Mucosa of descending colon (tissue), 3 donors: ENCODE data around the gene PORCN. TPM values are rescaled to one million over a fixed set of nuclear protein-coding genes. Genes with fewer than 3 reads are reported as not detected.

ENCODE experiments used
- ATAC-seq: fragments of 200-7000 bp; cut with Tn5 transposase; one replicate; pipeline ENCODE4 v1.9.1; 2020; ENCODE audit warnings: mild to moderate bottlenecking, moderate library complexity
- DNase-seq, 3 donors: peaks; one replicate each; pipeline ENCODE4 v3.0.0-alpha.2; 2020
- H3K36me3 ChIP-seq: fragments of 200-600 bp; one replicate; pipeline ENCODE4 v1.8.0; 2021; ENCODE audit warnings: low read depth, mild to moderate bottlenecking
- H3K4me1 ChIP-seq: fragments of 200-600 bp; one replicate; pipeline ENCODE4 v1.8.0; 2021; ENCODE audit warnings: low read depth, mild to moderate bottlenecking
- H3K4me3 ChIP-seq: fragments of 200-600 bp; one replicate; pipeline ENCODE4 v1.8.0; 2021; ENCODE audit warnings: mild to moderate bottlenecking
- H3K9me3 ChIP-seq: fragments of 200-600 bp; one replicate; pipeline ENCODE4 v1.8.0; 2021; ENCODE audit warnings: mild to moderate bottlenecking
- CTCF ChIP-seq: fragments of 200-600 bp; IDR thresholded peaks from one replicate; pipeline ENCODE4 v1.8.0; 2022; ENCODE audit warnings: antibody characterized with exemption, mild to moderate bottlenecking
- intact Hi-C, 2 donors: fragments of 100-400 bp; cut with DNase I in 1 of 2; cut with micrococcal nuclease in 1 of 2; formaldehyde crosslinking; loops; one replicate each; pipeline versions ENCODE4 v1.11.0 to v1.11.1; 2022; cut with DNase I, micrococcal nuclease
- total RNA-seq, 3 donors: library from RNA; stranded (reverse); fragmentation: NEBNext Ultra II Directional in 2 of 3; extraction: Animal tissue kit (Norgen Biotek cat#: 25700) in 2 of 3; gene quantifications; one replicate each; pipeline versions ENCODE4 v1.2.1 to v1.2.4, GENCODE V29; 2021 to 2023
- donor health status: DM: no; HTN: no; CAD: no; lungs with moderate emphysema.
- donor health status: DM: no; HTN: no; CAD: no.
- donor health status: DM: no; HTN: yes; CAD: no.

The PORCN gene
- total RNA-seq, 3 donors from 2014 or later = 3.9 to 9.2 (median 6.3) TPM

- no peak overlapping the region for H3K4me3 ChIP-seq
- H3K36me3 ChIP-seq = no peaks in the 10 kb centered on the region
- no peak for TF ChIP-seq CTCF
- intact Hi-C loops = no loop called here
- no peaks in the 10 kb centered on the region for H3K9me3 ChIP-seq
- DNase-seq = no peak
- ATAC-seq = no peak
- no peaks in the 10 kb centered on the region for H3K4me1 ChIP-seq
These were observed 827 bp downstream of the PORCN start for GRCh38 chrX:48509619-48510018.

GRCh38 chrX:48511560-48511959 lies 2.8 kb downstream of the PORCN start:
- no peak for TF ChIP-seq CTCF
- peak in 2 of 3 donors; percentile 39 to 44 for DNase-seq
- Histone ChIP-seq H3K36me3 (no peaks in the 10 kb centered on the region), H3K4me3 (no peak overlapping the region), H3K9me3 (no peaks in the 10 kb centered on the region), H3K4me1 (no peaks in the 10 kb centered on the region)
- intact Hi-C loops = no loop called here
- peak; percentile 25 for ATAC-seq

- intact Hi-C loops = no loop called here
- H3K4me3 ChIP-seq = no peak overlapping the region
- ATAC-seq (no peak), DNase-seq (no peak)
- H3K36me3 ChIP-seq = no peaks in the 10 kb centered on the region
- TF ChIP-seq CTCF = no peak
- H3K9me3 ChIP-seq = no peaks in the 10 kb centered on the region
- H3K4me1 ChIP-seq = no peaks in the 10 kb centered on the region
These were observed 3.7 kb downstream of the PORCN start for GRCh38 chrX:48512371-48512935.

GRCh38 chrX:48513670-48514069 lies 4.9 kb downstream of the PORCN start:
- no peak for ATAC-seq
- no peak for DNase-seq
- H3K36me3 ChIP-seq = no peaks in the 10 kb centered on the region
- no peak for TF ChIP-seq CTCF
- intact Hi-C loops = no loop called here
- no peaks in the 10 kb centered on the region for H3K4me1 ChIP-seq
- H3K9me3 ChIP-seq = no peaks in the 10 kb centered on the region
- no peak overlapping the region for H3K4me3 ChIP-seq

- H3K4me3 ChIP-seq = no peak overlapping the region
- intact Hi-C loops = no loop called here
- H3K9me3 ChIP-seq = no peaks in the 10 kb centered on the region
- ATAC-seq (no peak), DNase-seq (no peak)
- no peaks in the 10 kb centered on the region for H3K36me3 ChIP-seq
- TF ChIP-seq CTCF = no peak
- no peaks in the 10 kb centered on the region for H3K4me1 ChIP-seq
These were observed 5.5 kb downstream of the PORCN start for GRCh38 chrX:48514126-48514806.
